OCI-LY3 (cell line): ENCODE data around the gene MSANTD3.

ENCODE experiments used
- CTCF ChIP-seq: fragments of 200-600, 300-600 bp; sonication (generic); IDR thresholded peaks from 2 replicates; pipeline ENCODE4 v1.5.1; 2014; ENCODE audit warnings: antibody characterized with exemption, low read length, low read depth
- EZH2phosphoT487 ChIP-seq: fragments of 200-600 bp; shearing (Covaris generic); IDR thresholded peaks from 2 replicates; pipeline ENCODE4 v1.6.1; 2018; ENCODE audit warnings: antibody characterized with exemption, mixed run types, low read depth

GRCh38 chr9:100394816-100395215 is 32.1 kb upstream of the MSANTD3 start:
- no peak for TF ChIP-seq CTCF
- TF ChIP-seq EZH2phosphoT487: no peak
